H9 (cell line): ENCODE results near the gene IL20RA. TPM values are rescaled to one million over a fixed set of nuclear protein-coding genes. Genes with fewer than 3 reads are reported as not detected.

Source experiments
- DNase-seq: peaks from one replicate; pipeline ENCODE4 v3.0.0-alpha.2; 2017
- H2AFZ ChIP-seq: one replicate; pipeline ENCODE4 v1.6.1; 2013; ENCODE audit warnings: mild to moderate bottlenecking, low read length, control low read depth, moderate library complexity
- H2AK5ac ChIP-seq: 2 replicates; pipeline ENCODE4 v1.6.1; 2013; ENCODE audit warnings: low read length, control low read depth, mixed read lengths; ENCODE audit not compliant: insufficient read length
- H2BK120ac ChIP-seq: one replicate; pipeline ENCODE4 v1.6.1; 2013; ENCODE audit warnings: low read depth, mild to moderate bottlenecking, low read length, control low read depth, inconsistent platforms; ENCODE audit not compliant: poor library complexity, severe bottlenecking
- H2BK12ac ChIP-seq: 2 replicates; pipeline ENCODE4 v1.6.1; 2013; ENCODE audit warnings: low read length, control low read depth, mixed read lengths, low read depth; ENCODE audit not compliant: insufficient read length
- H2BK15ac ChIP-seq: 2 replicates; pipeline ENCODE4 v1.6.1; 2013; ENCODE audit warnings: low read depth, low read length, control low read depth
- H2BK20ac ChIP-seq: one replicate; pipeline ENCODE4 v1.6.1; 2013; ENCODE audit warnings: low read depth, mild to moderate bottlenecking, low read length, control low read depth, inconsistent platforms; ENCODE audit not compliant: poor library complexity, severe bottlenecking
- H2BK5ac ChIP-seq: 2 replicates; pipeline ENCODE4 v1.6.1; 2013; ENCODE audit warnings: low read length, control low read depth, mixed read lengths; ENCODE audit not compliant: insufficient read length
- H3K14ac ChIP-seq: 2 replicates; pipeline ENCODE4 v1.6.1; 2013; ENCODE audit warnings: low read length, control low read depth; ENCODE audit not compliant: insufficient read depth
- H3K18ac ChIP-seq: 2 replicates; pipeline ENCODE4 v1.6.1; 2013; ENCODE audit warnings: low read depth, mild to moderate bottlenecking, mixed read lengths, low read length, control low read depth; ENCODE audit not compliant: insufficient read length
- H3K23ac ChIP-seq: 2 replicates; pipeline ENCODE4 v1.6.1; 2013; ENCODE audit warnings: low read length, control low read depth, mixed read lengths, low read depth; ENCODE audit not compliant: insufficient read length
- H3K23me2 ChIP-seq: 2 replicates; pipeline ENCODE4 v1.6.1; 2013; ENCODE audit warnings: low read depth, mild to moderate bottlenecking, mixed read lengths, low read length, control low read depth; ENCODE audit not compliant: insufficient read length, poor library complexity, severe bottlenecking
- H3K27ac ChIP-seq: 2 replicates; pipeline ENCODE4 v1.5.1; 2013; ENCODE audit warnings: low read length, control low read depth, mixed read lengths, low read depth; ENCODE audit not compliant: insufficient read length
- H3K27me3 ChIP-seq: 2 replicates; pipeline ENCODE4 v1.6.1; 2013; ENCODE audit warnings: low read length, control low read depth, inconsistent platforms; ENCODE audit not compliant: insufficient read depth
- H3K4ac ChIP-seq: 2 replicates; pipeline ENCODE4 v1.6.1; 2013; ENCODE audit warnings: low read depth, mild to moderate bottlenecking, control low read depth, inconsistent platforms, low read length, moderate library complexity
- H3K4me1 ChIP-seq: 2 replicates; pipeline ENCODE4 v1.6.1; 2013; ENCODE audit warnings: low read length, control low read depth, inconsistent platforms; ENCODE audit not compliant: insufficient read depth
- H3K4me2 ChIP-seq: 2 replicates; pipeline ENCODE4 v1.6.1; 2013; ENCODE audit warnings: low read length, control low read depth, mixed read lengths; ENCODE audit not compliant: insufficient read length, insufficient read depth
- H3K56ac ChIP-seq: 2 replicates; pipeline ENCODE4 v1.6.1; 2013; ENCODE audit warnings: low read depth, mild to moderate bottlenecking, mixed read lengths, low read length, control low read depth; ENCODE audit not compliant: insufficient read length
- H3K79me1 ChIP-seq: 2 replicates; pipeline ENCODE4 v1.6.1; 2013; ENCODE audit warnings: low read depth, mild to moderate bottlenecking, moderate library complexity, low read length, control low read depth, inconsistent platforms; ENCODE audit not compliant: insufficient read depth, poor library complexity, severe bottlenecking
- H3K79me2 ChIP-seq: 2 replicates; pipeline ENCODE4 v1.6.1; 2013; ENCODE audit warnings: low read length, control low read depth, inconsistent platforms; ENCODE audit not compliant: insufficient read depth
- H3K9ac ChIP-seq: 2 replicates; pipeline ENCODE4 v1.6.1; 2013; ENCODE audit warnings: low read length, control low read depth, mixed read lengths; ENCODE audit not compliant: insufficient read length; ENCODE audit errors: extremely low read depth
- H3K9me3 ChIP-seq: one replicate; pipeline ENCODE4 v1.6.1; 2013; ENCODE audit warnings: low read depth, low read length, inconsistent platforms; ENCODE audit not compliant: control insufficient read depth
- H3T11ph ChIP-seq: one replicate; pipeline ENCODE4 v1.6.1; 2013; ENCODE audit warnings: mild to moderate bottlenecking, low read length, control low read depth, inconsistent platforms
- H4K20me1 ChIP-seq: one replicate; pipeline ENCODE4 v1.6.1; 2013; ENCODE audit not compliant: control insufficient read depth, insufficient read length, insufficient read depth
- H4K5ac ChIP-seq: 2 replicates; pipeline ENCODE4 v1.6.1; 2013; ENCODE audit warnings: low read depth, mild to moderate bottlenecking, mixed read lengths, low read length, control low read depth; ENCODE audit not compliant: insufficient read length
- H4K8ac ChIP-seq: replicated peaks from 2 replicates; pipeline ENCODE4 v1.6.1; 2013; ENCODE audit warnings: low read length, control low read depth, mixed read lengths, low read depth; ENCODE audit not compliant: insufficient read length
- H4K91ac ChIP-seq: 2 replicates; pipeline ENCODE4 v1.6.1; 2013; ENCODE audit warnings: low read depth, mild to moderate bottlenecking, moderate library complexity, mixed read lengths, low read length, control low read depth; ENCODE audit not compliant: insufficient read length
- H3K27ac Mint-ChIP-seq, 3 experiments: 2 replicates in 2 of 3; 3 replicates in 1 of 3; pipeline ENCODE4 v1.8.0; 2020 to 2021; ENCODE audit warnings: mixed read lengths in 3 of 3, mild to moderate bottlenecking in 1 of 3, moderate library complexity in 1 of 3
- H3K27me3 Mint-ChIP-seq: 2 replicates; pipeline ENCODE4 v1.8.0; 2021; ENCODE audit warnings: low read depth, mild to moderate bottlenecking, moderate library complexity, mixed read lengths
- H3K36me3 Mint-ChIP-seq, 3 experiments: 2 replicates in 2 of 3; 3 replicates in 1 of 3; pipeline ENCODE4 v1.8.0; 2020 to 2021; ENCODE audit warnings: low read depth in 3 of 3, mixed read lengths in 3 of 3; ENCODE audit not compliant: insufficient read depth in 1 of 3
- H3K4me1 Mint-ChIP-seq, 2 experiments: 2 replicates each; pipeline ENCODE4 v1.8.0; 2020; ENCODE audit warnings: mixed read lengths in 2 of 2
- H3K4me3 Mint-ChIP-seq, 2 experiments: 2 replicates in 1 of 2; 3 replicates in 1 of 2; pipeline ENCODE4 v1.8.0; 2020 to 2021; ENCODE audit warnings: mild to moderate bottlenecking in 2 of 2, mixed read lengths in 2 of 2, moderate library complexity in 1 of 2
- H3K9me3 Mint-ChIP-seq, 2 experiments: 2 replicates in 1 of 2; 3 replicates in 1 of 2; pipeline ENCODE4 v1.8.0; 2020; ENCODE audit warnings: mild to moderate bottlenecking in 2 of 2, mixed read lengths in 2 of 2, moderate library complexity in 1 of 2
- CTCF ChIP-seq: fragments of 200-600 bp; sonication (generic); conservative IDR thresholded peaks from 3 replicates; pipeline ENCODE4 v1.8.0; 2021; ENCODE audit warnings: antibody characterized with exemption, mild to moderate bottlenecking
- WGBS: extraction: QIAGEN DNeasy Blood & Tissue Kit; methylation state at CpG from one replicate; pipeline ENCODE4 v1.1.7; 2013; ENCODE audit warnings: missing lambda C conversion rate, low lambda C conversion rate, mixed read lengths; ENCODE audit not compliant: insufficient read length; ENCODE audit errors: extremely low coverage; 5-methylcytosine and 5-hydroxymethylcytosine counted together
- total RNA-seq: library from RNA; stranded (reverse); gene quantifications from 2 replicates; pipeline ENCODE4 v1.2.1, GENCODE V29; 2021

IL20RA gene
- total RNA-seq, 1 experiment from 2014 or later, result 0.74 TPM

GRCh38 chr6:137051790-137052472 lies 7.2 kb upstream of the IL20RA start:
- Mint-ChIP-seq H3K9me3 (no peaks in the 10 kb centered on the region), H3K27ac (no peak overlapping the region), H3K27me3 (peaks cover 24% of the 10 kb centered on the region), H3K36me3 (no peaks in the 10 kb centered on the region), H3K4me3 (no peak overlapping the region), H3K4me1 (no peaks in the 10 kb centered on the region)
- no peak overlapping the region for H3K4me2 ChIP-seq
- H3K4me1 ChIP-seq, result no peaks in the 10 kb centered on the region
- H3K9me3 ChIP-seq, result no peaks in the 10 kb centered on the region
- no peaks in the 10 kb centered on the region for H3K79me1 ChIP-seq
- no peak overlapping the region for H3K27ac ChIP-seq
- H3K14ac ChIP-seq, result no peak overlapping the region
- H2BK120ac ChIP-seq, result no peak overlapping the region
- H3K9ac ChIP-seq, result no peak overlapping the region
- H4K8ac ChIP-seq, result no peak overlapping the region
- no peak overlapping the region for H4K5ac ChIP-seq
- no peak for DNase-seq
- H3K79me2 ChIP-seq, result no peaks in the 10 kb centered on the region
- no peak overlapping the region for H2AK5ac ChIP-seq
- H3K56ac ChIP-seq, result no peak overlapping the region
- no peaks in the 10 kb centered on the region for H3K27me3 ChIP-seq
- H2BK12ac ChIP-seq, result no peak overlapping the region
- no peak for TF ChIP-seq CTCF
- no peak overlapping the region for H2AFZ ChIP-seq
- WGBS, result no CpG with 5 or more reads among the region's 3 CpGs
- no peak overlapping the region for H2BK20ac ChIP-seq
- no peak overlapping the region for H2BK15ac ChIP-seq
- no peak overlapping the region for H3K23ac ChIP-seq
- no peak overlapping the region for H4K91ac ChIP-seq
- H4K20me1 ChIP-seq, result no peaks in the 10 kb centered on the region
- H3K18ac ChIP-seq, result no peak overlapping the region
- no peak overlapping the region for H2BK5ac ChIP-seq
- H3K23me2 ChIP-seq, result no peaks in the 10 kb centered on the region
- no peak overlapping the region for H3T11ph ChIP-seq
- H3K4ac ChIP-seq, result no peak overlapping the region
